ENCODE results near the gene DRD2.

Gene DRD2

GRCh38 chr11:113417428-113417827, 57.8 kb downstream of the DRD2 start:
- Histone ChIP-seq H3K4me1 (ENCODE audit: insufficient read depth, low read length) (no peaks in the 10 kb centered on the region), H3K4me3 (ENCODE audit: low read length) (no peak overlapping the region), H3K27me3 (ENCODE audit: insufficient read depth, low read length) (peaks cover 3% of the 10 kb centered on the region), H3K9me3 (ENCODE audit: low read length) (no peaks in the 10 kb centered on the region), H2AFZ (ENCODE audit: low read depth, low read length) (no peak overlapping the region), H3K36me3 (ENCODE audit: insufficient read depth, low read length) (no peaks in the 10 kb centered on the region)

- Histone ChIP-seq H3K27me3 (ENCODE audit: insufficient read depth, low read length) (no peaks in the 10 kb centered on the region), H3K36me3 (ENCODE audit: insufficient read depth, low read length) (no peaks in the 10 kb centered on the region), H3K9me3 (ENCODE audit: low read length) (no peaks in the 10 kb centered on the region), H3K4me1 (ENCODE audit: insufficient read depth, low read length) (no peaks in the 10 kb centered on the region), H2AFZ (ENCODE audit: low read depth, low read length) (no peak overlapping the region), H3K4me3 (ENCODE audit: low read length) (no peak overlapping the region)
Observed at GRCh38 chr11:113415343-113415742, 59.9 kb downstream of the DRD2 start.

- H3K27me3 ChIP-seq (ENCODE audit: insufficient read depth, low read length) = peaks cover 9% of the 10 kb centered on the region
- no peaks in the 10 kb centered on the region for H3K4me1 ChIP-seq (ENCODE audit: insufficient read depth, low read length)
- H3K9me3 ChIP-seq (ENCODE audit: low read length) = no peaks in the 10 kb centered on the region
- H3K4me3 ChIP-seq (ENCODE audit: low read length) = no peak overlapping the region
- H3K36me3 ChIP-seq (ENCODE audit: insufficient read depth, low read length) = no peaks in the 10 kb centered on the region
- H2AFZ ChIP-seq (ENCODE audit: low read depth, low read length) = no peak overlapping the region
Observed at GRCh38 chr11:113412675-113413074, 62.5 kb downstream of the DRD2 start.

- Histone ChIP-seq H3K9me3 (ENCODE audit: low read length) (no peaks in the 10 kb centered on the region), H3K4me1 (ENCODE audit: insufficient read depth, low read length) (no peaks in the 10 kb centered on the region), H3K4me3 (ENCODE audit: low read length) (no peak overlapping the region), H3K27me3 (ENCODE audit: insufficient read depth, low read length) (peaks cover 15% of the 10 kb centered on the region), H3K36me3 (ENCODE audit: insufficient read depth, low read length) (no peaks in the 10 kb centered on the region), H2AFZ (ENCODE audit: low read depth, low read length) (no peak overlapping the region)
Observed at GRCh38 chr11:113411536-113411935, 63.7 kb downstream of the DRD2 start.

- H3K4me1 ChIP-seq (ENCODE audit: insufficient read depth, low read length) = no peaks in the 10 kb centered on the region
- no peaks in the 10 kb centered on the region for H3K36me3 ChIP-seq (ENCODE audit: insufficient read depth, low read length)
- H3K4me3 ChIP-seq (ENCODE audit: low read length) = no peak overlapping the region
- no peak overlapping the region for H2AFZ ChIP-seq (ENCODE audit: low read depth, low read length)
- no peaks in the 10 kb centered on the region for H3K9me3 ChIP-seq (ENCODE audit: low read length)
- peaks cover 19% of the 10 kb centered on the region for H3K27me3 ChIP-seq (ENCODE audit: insufficient read depth, low read length)
Observed at GRCh38 chr11:113410414-113411135, 64.6 kb downstream of the DRD2 start.

DNA sequence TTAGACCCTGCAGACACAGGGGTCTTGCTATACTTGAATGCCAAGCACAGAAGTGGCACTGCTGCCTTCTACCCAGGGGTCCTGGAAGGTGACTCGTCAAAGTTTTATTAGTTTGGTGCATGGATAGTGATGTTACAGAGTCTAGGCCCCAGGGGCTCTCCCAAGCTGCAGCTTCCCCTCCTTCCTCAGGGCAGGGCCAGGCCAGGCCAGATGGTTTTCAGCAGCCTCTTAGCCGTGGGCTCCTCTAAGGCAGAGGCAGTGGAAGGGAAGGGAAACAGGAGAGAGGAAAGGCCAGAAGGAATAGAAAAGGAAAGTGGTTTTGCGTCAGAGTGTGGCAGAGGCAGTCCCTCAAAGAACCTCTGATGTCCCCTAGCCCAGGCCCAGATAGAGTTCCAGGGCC, 65.7 kb downstream of the DRD2 start:
- H3K9me3 ChIP-seq (ENCODE audit: low read length) = no peaks in the 10 kb centered on the region
- peaks cover 22% of the 10 kb centered on the region for H3K27me3 ChIP-seq (ENCODE audit: insufficient read depth, low read length)
- H3K36me3 ChIP-seq (ENCODE audit: insufficient read depth, low read length) = no peaks in the 10 kb centered on the region
- no peak overlapping the region for H2AFZ ChIP-seq (ENCODE audit: low read depth, low read length)
- H3K4me1 ChIP-seq (ENCODE audit: insufficient read depth, low read length) = no peaks in the 10 kb centered on the region
- H3K4me3 ChIP-seq (ENCODE audit: low read length) = no peak overlapping the region

DNA sequence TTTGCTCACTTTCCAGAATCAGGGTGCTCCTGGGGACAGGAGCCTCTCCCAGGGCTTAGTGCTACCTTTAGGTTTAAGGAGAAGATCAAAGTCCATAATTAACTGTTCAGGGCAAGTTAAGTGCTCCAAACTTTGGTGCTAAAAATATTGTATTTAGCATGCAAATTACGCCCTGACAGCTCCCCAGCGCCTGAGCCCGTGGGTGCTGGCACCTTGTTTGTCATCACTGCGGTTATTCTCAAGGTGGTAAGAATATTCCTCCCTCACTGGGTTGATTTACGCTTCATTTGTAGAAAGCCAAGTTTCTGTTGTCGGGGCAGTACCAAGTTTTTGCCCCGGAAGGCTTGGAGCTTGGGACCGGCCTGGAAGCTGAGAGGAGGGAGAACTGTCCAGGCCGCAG, 66.3 kb downstream of the DRD2 start:
- peaks cover 22% of the 10 kb centered on the region for H3K27me3 ChIP-seq (ENCODE audit: insufficient read depth, low read length)
- H3K9me3 ChIP-seq (ENCODE audit: low read length) = no peaks in the 10 kb centered on the region
- no peak overlapping the region for H3K4me3 ChIP-seq (ENCODE audit: low read length)
- no peaks in the 10 kb centered on the region for H3K4me1 ChIP-seq (ENCODE audit: insufficient read depth, low read length)
- no peaks in the 10 kb centered on the region for H3K36me3 ChIP-seq (ENCODE audit: insufficient read depth, low read length)
- no peak overlapping the region for H2AFZ ChIP-seq (ENCODE audit: low read depth, low read length)

GRCh38 chr11:113408206-113408605, 67.0 kb downstream of the DRD2 start:
- H3K4me3 ChIP-seq (ENCODE audit: low read length) = no peak overlapping the region
- no peaks in the 10 kb centered on the region for H3K36me3 ChIP-seq (ENCODE audit: insufficient read depth, low read length)
- no peaks in the 10 kb centered on the region for H3K4me1 ChIP-seq (ENCODE audit: insufficient read depth, low read length)
- H2AFZ ChIP-seq (ENCODE audit: low read depth, low read length) = no peak overlapping the region
- H3K9me3 ChIP-seq (ENCODE audit: low read length) = no peaks in the 10 kb centered on the region
- peaks cover 22% of the 10 kb centered on the region for H3K27me3 ChIP-seq (ENCODE audit: insufficient read depth, low read length)

DNA sequence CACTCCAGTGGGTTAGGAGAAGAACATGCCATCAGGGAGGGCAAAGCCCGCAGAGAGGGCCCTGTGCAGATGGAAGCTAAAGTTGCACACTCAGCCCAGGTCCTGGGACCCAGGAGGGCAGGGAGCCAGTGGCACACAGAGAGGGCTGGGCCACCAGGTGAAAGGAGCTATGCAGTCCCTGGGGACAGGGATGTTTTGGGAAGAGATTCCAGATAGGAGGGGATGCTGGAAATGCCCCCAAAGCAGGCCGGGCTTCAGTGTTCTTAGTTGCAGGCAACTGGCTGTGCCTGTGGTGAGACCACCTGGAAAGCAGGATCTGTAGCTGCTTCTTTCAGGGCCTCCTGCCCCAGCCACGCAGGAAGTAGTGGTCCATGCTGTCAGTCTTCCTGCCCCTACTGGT, 68.0 kb downstream of the DRD2 start:
- H3K27me3 ChIP-seq (ENCODE audit: insufficient read depth, low read length) = peaks cover 22% of the 10 kb centered on the region
- H3K4me3 ChIP-seq (ENCODE audit: low read length) = no peak overlapping the region
- no peaks in the 10 kb centered on the region for H3K4me1 ChIP-seq (ENCODE audit: insufficient read depth, low read length)
- no peaks in the 10 kb centered on the region for H3K36me3 ChIP-seq (ENCODE audit: insufficient read depth, low read length)
- H2AFZ ChIP-seq (ENCODE audit: low read depth, low read length) = no peak overlapping the region
- no peaks in the 10 kb centered on the region for H3K9me3 ChIP-seq (ENCODE audit: low read length)

DNA sequence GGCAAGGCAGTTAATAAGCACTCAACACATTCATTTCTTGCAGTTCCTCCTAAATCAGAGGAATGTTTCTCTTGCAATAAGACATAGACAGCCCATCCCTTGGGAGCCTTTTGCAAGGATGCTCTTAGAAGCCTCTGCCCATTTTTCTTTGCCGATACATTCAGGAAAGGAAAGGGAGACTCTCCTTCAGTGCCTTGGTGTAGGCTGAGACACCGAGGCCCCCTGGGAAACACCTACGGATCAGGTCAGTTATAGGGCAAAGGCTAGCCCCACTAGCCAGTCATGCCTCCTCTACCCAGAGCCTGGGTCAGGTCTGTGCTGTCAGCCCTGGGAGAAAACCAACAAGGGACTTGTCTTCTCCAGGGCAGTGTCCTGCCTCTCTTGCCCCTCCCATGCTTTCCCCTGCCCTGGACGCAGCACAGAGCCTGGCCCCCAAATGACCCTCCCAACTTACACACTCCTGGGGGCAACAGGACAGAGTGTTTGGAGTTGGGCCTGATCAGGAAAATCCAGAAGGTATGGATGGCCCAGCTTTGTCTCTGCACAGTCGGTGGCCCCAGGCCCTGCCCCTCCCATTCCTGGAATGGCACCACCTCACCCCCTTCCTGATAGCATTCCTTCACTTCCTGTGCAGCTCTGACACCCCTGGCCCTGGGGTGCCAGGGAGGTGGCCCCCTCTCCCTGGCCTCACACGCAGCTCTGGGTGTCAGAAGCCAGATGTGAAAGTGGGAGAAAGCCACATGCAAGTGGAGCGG, 69.3 kb downstream of the DRD2 start:
- Histone ChIP-seq H3K27me3 (ENCODE audit: insufficient read depth, low read length) (peaks cover 22% of the 10 kb centered on the region), H3K4me1 (ENCODE audit: insufficient read depth, low read length) (no peaks in the 10 kb centered on the region), H2AFZ (ENCODE audit: low read depth, low read length) (no peak overlapping the region), H3K4me3 (ENCODE audit: low read length) (no peak overlapping the region), H3K9me3 (ENCODE audit: low read length) (no peaks in the 10 kb centered on the region), H3K36me3 (ENCODE audit: insufficient read depth, low read length) (no peaks in the 10 kb centered on the region)

- Histone ChIP-seq H2AFZ (ENCODE audit: low read depth, low read length) (no peak overlapping the region), H3K36me3 (ENCODE audit: insufficient read depth, low read length) (no peaks in the 10 kb centered on the region), H3K4me1 (ENCODE audit: insufficient read depth, low read length) (no peaks in the 10 kb centered on the region), H3K9me3 (ENCODE audit: low read length) (no peaks in the 10 kb centered on the region), H3K27me3 (ENCODE audit: insufficient read depth, low read length) (peaks cover 24% of the 10 kb centered on the region), H3K4me3 (ENCODE audit: low read length) (no peak overlapping the region)
Observed at GRCh38 chr11:113404859-113405430, 70.3 kb downstream of the DRD2 start.

DNA sequence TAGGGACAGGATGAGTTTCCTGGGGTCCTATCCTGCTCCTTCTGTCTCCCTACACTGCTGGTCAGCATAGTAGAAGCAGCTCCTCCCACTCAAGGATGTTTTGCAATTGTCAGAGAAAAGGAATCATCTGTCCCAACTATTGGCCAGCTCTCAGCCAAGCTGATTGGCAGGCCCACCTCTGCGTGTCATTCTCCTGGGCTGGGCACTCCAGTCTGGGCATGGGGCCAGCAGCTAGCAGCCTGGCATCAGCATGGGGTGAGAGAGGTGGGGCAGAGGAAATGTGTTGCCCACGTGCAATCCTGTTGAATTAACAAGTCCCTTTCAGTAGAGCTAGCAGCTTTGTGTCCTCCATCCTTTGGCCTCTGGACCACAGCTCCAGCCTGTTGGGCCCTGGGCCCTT, 73.5 kb downstream of the DRD2 start:
- Histone ChIP-seq H3K9me3 (ENCODE audit: low read length) (no peaks in the 10 kb centered on the region), H2AFZ (ENCODE audit: low read depth, low read length) (no peak overlapping the region), H3K4me1 (ENCODE audit: insufficient read depth, low read length) (no peaks in the 10 kb centered on the region), H3K27me3 (ENCODE audit: insufficient read depth, low read length) (peaks cover 15% of the 10 kb centered on the region), H3K36me3 (ENCODE audit: insufficient read depth, low read length) (no peaks in the 10 kb centered on the region), H3K4me3 (ENCODE audit: low read length) (no peak overlapping the region)

DNA sequence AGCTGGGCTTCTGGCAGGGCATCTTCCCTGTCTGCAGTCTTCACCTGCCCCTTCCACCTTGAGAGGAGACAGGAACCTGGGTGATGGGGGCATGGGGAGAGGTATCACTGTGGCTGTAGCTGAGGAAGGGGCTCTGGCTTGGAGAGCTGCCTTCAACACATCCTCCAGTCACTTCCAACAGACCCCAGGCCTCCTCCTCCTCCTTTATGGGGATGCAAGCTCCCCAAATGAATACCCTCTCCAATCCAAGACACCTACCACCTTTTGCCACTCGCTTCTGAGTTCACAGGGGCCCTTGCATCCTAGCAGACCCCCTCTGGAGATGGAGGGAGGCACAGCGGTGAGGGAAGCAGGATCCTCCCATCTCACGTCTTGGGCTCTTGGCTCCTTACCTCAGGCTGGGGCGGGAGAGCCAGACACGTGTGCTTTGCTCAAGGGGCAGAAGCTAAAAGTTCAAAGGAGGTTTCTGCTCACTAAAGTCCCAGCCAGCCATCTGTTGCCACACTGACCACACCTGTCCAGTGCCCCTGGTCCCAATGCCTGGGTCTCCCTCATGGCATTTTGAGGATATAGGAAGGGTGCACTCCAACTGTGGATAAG, 74.5 kb downstream of the DRD2 start:
- no peaks in the 10 kb centered on the region for H3K4me1 ChIP-seq (ENCODE audit: insufficient read depth, low read length)
- H3K27me3 ChIP-seq (ENCODE audit: insufficient read depth, low read length) = peaks cover 10% of the 10 kb centered on the region
- no peak overlapping the region for H3K4me3 ChIP-seq (ENCODE audit: low read length)
- H3K9me3 ChIP-seq (ENCODE audit: low read length) = no peaks in the 10 kb centered on the region
- H2AFZ ChIP-seq (ENCODE audit: low read depth, low read length) = no peak overlapping the region
- no peaks in the 10 kb centered on the region for H3K36me3 ChIP-seq (ENCODE audit: insufficient read depth, low read length)

Measured in neuron (in vitro differentiated cells).